GM23248 (cell line): Measurements from ENCODE around the gene ITPKC.

Experiments used
- EZH2 ChIP-seq: fragments of 200-600 bp; sonication (generic); IDR thresholded peaks from 2 replicates; pipeline ENCODE4 v1.6.1; 2018; ENCODE audit warnings: antibody characterized with exemption, mild to moderate bottlenecking; ENCODE audit not compliant: insufficient read depth, poor library complexity, severe bottlenecking
- EZH2phosphoT487 ChIP-seq: fragments of 200-600 bp; sonication (generic); IDR thresholded peaks from 2 replicates; pipeline ENCODE4 v1.6.1; 2018; ENCODE audit warnings: antibody characterized with exemption, moderate library complexity, mild to moderate bottlenecking, low read depth; ENCODE audit not compliant: insufficient read depth

DNA sequence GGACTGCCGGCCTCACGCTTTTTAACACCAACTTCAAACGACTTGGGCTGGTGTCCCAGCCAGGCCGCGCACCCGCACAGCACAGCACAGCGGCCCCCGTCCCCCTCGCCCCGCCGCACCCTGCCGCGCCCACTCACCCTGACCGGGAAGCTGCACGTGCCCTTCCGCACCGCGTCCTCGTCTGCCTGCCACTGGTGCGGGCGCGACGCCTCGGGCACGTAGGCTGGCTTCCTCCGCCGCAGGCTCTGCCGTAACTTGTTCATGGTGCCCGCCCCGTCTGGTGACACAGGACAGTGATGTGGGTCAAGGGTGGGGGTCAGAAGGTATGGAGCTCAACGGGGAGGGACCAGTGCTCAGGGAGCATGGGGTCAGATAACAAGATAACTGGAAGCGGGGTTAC is 32.6 kb upstream of the ITPKC start:
- TF ChIP-seq EZH2 (no peak), EZH2phosphoT487 (no peak)
